Activated CD4-positive, alpha-beta T cell treated with anti-CD3 and anti-CD28 coated beads, Interleukin-2, Interleukin-4, amounts not matched to agents 100 ng/mL and 50 ng/mL, durations not matched to agents 16 hours and 8 hours (primary cell): ENCODE measurements around the gene RASSF7.

Experiments
- DNase-seq: peaks from one replicate; pipeline ENCODE4 v3.0.0-alpha.2; 2020; ENCODE audit warnings: low spot score

The RASSF7 gene

GRCh38 chr11:586376-587316, 25.9 kb downstream of the RASSF7 start:
- DNase-seq: no peak

- DNase-seq: no peak
Observed at GRCh38 chr11:587546-587945, 26.8 kb downstream of the RASSF7 start.

GRCh38 chr11:587978-588380, 27.2 kb downstream of the RASSF7 start:
- DNase-seq: peak; percentile 74

GRCh38 chr11:589798-590197, 29.0 kb downstream of the RASSF7 start:
- DNase-seq: no peak

GRCh38 chr11:590997-591396, 30.2 kb downstream of the RASSF7 start:
- no peak for DNase-seq

GRCh38 chr11:592501-592900, 31.7 kb downstream of the RASSF7 start:
- no peak for DNase-seq

GRCh38 chr11:592918-593317, 32.1 kb downstream of the RASSF7 start:
- no peak for DNase-seq

GRCh38 chr11:593347-593746, 32.6 kb downstream of the RASSF7 start:
- DNase-seq: no peak

- DNase-seq: no peak
Observed at GRCh38 chr11:595400-595799, 34.6 kb downstream of the RASSF7 start.

GRCh38 chr11:596374-596773, 35.6 kb downstream of the RASSF7 start:
- DNase-seq: no peak

- DNase-seq: no peak
Observed at GRCh38 chr11:597166-597725, 36.5 kb downstream of the RASSF7 start.

- DNase-seq: no peak
Observed at GRCh38 chr11:598005-598680, 37.4 kb downstream of the RASSF7 start.

- no peak for DNase-seq
Observed at GRCh38 chr11:601573-602245, 40.9 kb downstream of the RASSF7 start.

GRCh38 chr11:603154-603553, 42.4 kb downstream of the RASSF7 start:
- DNase-seq: no peak

GRCh38 chr11:605286-606129, 44.7 kb downstream of the RASSF7 start:
- no peak for DNase-seq

- DNase-seq: no peak
Observed at GRCh38 chr11:606245-606644, 45.5 kb downstream of the RASSF7 start.

GRCh38 chr11:607020-607780, 46.4 kb downstream of the RASSF7 start:
- DNase-seq: no peak

- no peak for DNase-seq
Observed at GRCh38 chr11:607971-608659, 47.3 kb downstream of the RASSF7 start.

- no peak for DNase-seq
Observed at GRCh38 chr11:608791-609251, 48.1 kb downstream of the RASSF7 start.

GRCh38 chr11:609341-609811, 48.6 kb downstream of the RASSF7 start:
- no peak for DNase-seq
